Progenitor cell of endocrine pancreas (in vitro differentiated cells): ENCODE results near the gene LSM6. TPM values are rescaled to one million over a fixed set of nuclear protein-coding genes. Genes with fewer than 3 reads are reported as not detected.

Experiments
- DNase-seq: peaks from one replicate; pipeline ENCODE4 v3.0.0; 2021; ENCODE audit warnings: low spot score; ENCODE audit not compliant: unreplicated experiment
- H3K27ac Mint-ChIP-seq: 2 replicates; pipeline ENCODE4 v1.8.0; 2021; ENCODE audit warnings: mild to moderate bottlenecking, moderate library complexity, mixed read lengths
- H3K27me3 Mint-ChIP-seq: 2 replicates; pipeline ENCODE4 v1.8.0; 2021; ENCODE audit warnings: mixed read lengths
- H3K36me3 Mint-ChIP-seq: 2 replicates; pipeline ENCODE4 v1.8.0; 2022; ENCODE audit warnings: mixed read lengths; ENCODE audit not compliant: insufficient read depth
- H3K4me1 Mint-ChIP-seq: 2 replicates; pipeline ENCODE4 v1.8.0; 2021; ENCODE audit warnings: low read depth, mixed read lengths
- H3K4me3 Mint-ChIP-seq: 2 replicates; pipeline ENCODE4 v1.8.0; 2021; ENCODE audit warnings: low read depth, mild to moderate bottlenecking, moderate library complexity, mixed read lengths
- H3K9me3 Mint-ChIP-seq: 2 replicates; pipeline ENCODE4 v1.8.0; 2021; ENCODE audit warnings: low read depth, mixed read lengths
- CTCF ChIP-seq: fragments of 200-600 bp; sonication (generic); IDR thresholded peaks from one replicate; pipeline ENCODE4 v1.5.0; 2021; ENCODE audit warnings: antibody characterized with exemption, mild to moderate bottlenecking; ENCODE audit not compliant: unreplicated experiment
- total RNA-seq: library from RNA; stranded (reverse); gene quantifications from 2 replicates; pipeline ENCODE4 v1.2.1, GENCODE V29; 2021

The LSM6 gene
- total RNA-seq, 1 donor from 2014 or later, result 52.6 TPM

DNA sequence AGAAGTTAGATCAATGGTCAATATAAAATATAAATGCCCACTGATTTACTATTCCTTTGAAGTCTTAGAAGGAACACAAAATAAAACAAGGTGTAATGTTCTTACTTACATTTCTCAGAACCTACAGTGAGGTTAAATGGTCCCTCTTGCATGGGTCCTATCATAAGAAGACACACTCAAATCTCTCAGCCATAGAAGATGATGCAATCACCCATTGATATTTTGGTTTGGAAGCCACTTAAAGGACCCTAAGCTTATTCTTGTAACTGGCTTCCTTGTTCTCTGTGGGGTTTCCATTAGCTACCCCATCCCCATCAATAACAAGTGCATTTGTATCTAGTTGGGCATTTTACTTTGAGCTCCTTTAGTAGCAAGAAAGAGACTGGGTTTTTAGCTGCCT lies 53.9 kb downstream of the LSM6 start:
- H3K27ac Mint-ChIP-seq, result no peak overlapping the region
- TF ChIP-seq CTCF, result no peak
- H3K4me3 Mint-ChIP-seq, result no peak overlapping the region
- peaks cover 4% of the 10 kb centered on the region for H3K27me3 Mint-ChIP-seq
- no peaks in the 10 kb centered on the region for H3K36me3 Mint-ChIP-seq
- no peak for DNase-seq
- peaks cover 4% of the 10 kb centered on the region for H3K9me3 Mint-ChIP-seq
- peaks cover 8% of the 10 kb centered on the region for H3K4me1 Mint-ChIP-seq

- H3K27ac Mint-ChIP-seq, result no peak overlapping the region
- TF ChIP-seq CTCF, result no peak
- DNase-seq, result no peak
- no peaks in the 10 kb centered on the region for H3K36me3 Mint-ChIP-seq
- H3K27me3 Mint-ChIP-seq, result peaks cover 4% of the 10 kb centered on the region
- no peaks in the 10 kb centered on the region for H3K4me1 Mint-ChIP-seq
- peaks cover 4% of the 10 kb centered on the region for H3K9me3 Mint-ChIP-seq
- no peak overlapping the region for H3K4me3 Mint-ChIP-seq
These were observed 56.7 kb downstream of the LSM6 start for GRCh38 chr4:146232131-146232722.

GRCh38 chr4:146235654-146236177 lies 60.2 kb downstream of the LSM6 start:
- Mint-ChIP-seq H3K4me3 (no peak overlapping the region), H3K27ac (no peak overlapping the region), H3K4me1 (no peaks in the 10 kb centered on the region), H3K36me3 (no peaks in the 10 kb centered on the region), H3K27me3 (no peaks in the 10 kb centered on the region), H3K9me3 (peaks cover 4% of the 10 kb centered on the region)
- DNase-seq, result no peak
- TF ChIP-seq CTCF, result no peak

GRCh38 chr4:146236216-146236615 lies 60.7 kb downstream of the LSM6 start:
- TF ChIP-seq CTCF, result no peak
- Mint-ChIP-seq H3K36me3 (no peaks in the 10 kb centered on the region), H3K4me3 (no peak overlapping the region), H3K9me3 (peaks cover 4% of the 10 kb centered on the region), H3K4me1 (no peaks in the 10 kb centered on the region), H3K27me3 (no peaks in the 10 kb centered on the region), H3K27ac (no peak overlapping the region)
- DNase-seq, result no peak

DNA sequence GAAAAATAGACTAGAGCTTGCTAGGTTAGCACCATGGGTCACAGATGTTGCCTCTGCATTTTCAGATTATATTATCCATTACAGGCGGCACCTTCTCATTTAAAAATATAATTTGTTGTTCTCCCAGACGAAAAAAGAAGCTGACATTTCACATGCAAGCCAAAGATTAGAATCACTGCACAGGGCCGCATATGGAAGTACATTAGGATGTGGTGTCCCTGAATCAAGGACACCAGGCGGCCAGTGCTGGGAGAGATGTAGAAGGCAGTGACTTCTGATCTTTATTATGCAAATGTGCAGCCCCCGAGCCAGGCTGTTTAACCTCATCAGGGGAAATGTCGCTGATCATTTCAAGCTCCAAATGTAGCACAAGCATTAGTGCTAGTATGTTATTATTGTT lies 61.6 kb downstream of the LSM6 start:
- Mint-ChIP-seq H3K9me3 (peaks cover 4% of the 10 kb centered on the region), H3K4me1 (no peaks in the 10 kb centered on the region), H3K4me3 (no peak overlapping the region), H3K27ac (no peak overlapping the region), H3K36me3 (no peaks in the 10 kb centered on the region), H3K27me3 (no peaks in the 10 kb centered on the region)
- DNase-seq, result no peak
- TF ChIP-seq CTCF, result no peak
